ENCODE results near the gene VIPR2.

GRCh38 chr7:159119026-159119741, 25.5 kb downstream of the VIPR2 start:
- TF ChIP-seq CTCF (IDR thresholded peaks at IDR 0.05; ENCODE audit: low read depth, low read length, poor library complexity, severe bottlenecking) = no peak
- TF ChIP-seq EZH2phosphoT487 (IDR thresholded peaks at IDR 0.05; ENCODE audit: borderline replicate concordance, low read length) = no peak
